ENCODE results near the gene PARVB.

The PARVB gene

GRCh38 chr22:44212936-44213335, 188.8 kb downstream of the PARVB start:
- TF ChIP-seq, protein P1, sequence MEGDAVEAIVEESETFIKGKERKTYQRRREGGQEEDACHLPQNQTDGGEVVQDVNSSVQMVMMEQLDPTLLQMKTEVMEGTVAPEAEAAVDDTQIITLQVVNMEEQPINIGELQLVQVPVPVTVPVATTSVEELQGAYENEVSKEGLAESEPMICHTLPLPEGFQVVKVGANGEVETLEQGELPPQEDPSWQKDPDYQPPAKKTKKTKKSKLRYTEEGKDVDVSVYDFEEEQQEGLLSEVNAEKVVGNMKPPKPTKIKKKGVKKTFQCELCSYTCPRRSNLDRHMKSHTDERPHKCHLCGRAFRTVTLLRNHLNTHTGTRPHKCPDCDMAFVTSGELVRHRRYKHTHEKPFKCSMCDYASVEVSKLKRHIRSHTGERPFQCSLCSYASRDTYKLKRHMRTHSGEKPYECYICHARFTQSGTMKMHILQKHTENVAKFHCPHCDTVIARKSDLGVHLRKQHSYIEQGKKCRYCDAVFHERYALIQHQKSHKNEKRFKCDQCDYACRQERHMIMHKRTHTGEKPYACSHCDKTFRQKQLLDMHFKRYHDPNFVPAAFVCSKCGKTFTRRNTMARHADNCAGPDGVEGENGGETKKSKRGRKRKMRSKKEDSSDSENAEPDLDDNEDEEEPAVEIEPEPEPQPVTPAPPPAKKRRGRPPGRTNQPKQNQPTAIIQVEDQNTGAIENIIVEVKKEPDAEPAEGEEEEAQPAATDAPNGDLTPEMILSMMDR (IDR thresholded peaks at IDR 0.05; ENCODE audit: control insufficient read depth, insufficient read depth, low read depth, low read length, missing control alignments), result no peak
- no peak overlapping the region for H3K4me3 ChIP-seq (ENCODE audit: control insufficient read depth, low read depth, low read length)
- DNase-seq (ENCODE audit: low read depth), result no peak

- H3K4me3 ChIP-seq (ENCODE audit: control insufficient read depth, low read depth, low read length), result no peak overlapping the region
- no peak for DNase-seq (ENCODE audit: low read depth)
- TF ChIP-seq, protein P1 (IDR thresholded peaks at IDR 0.05; ENCODE audit: control insufficient read depth, insufficient read depth, low read depth, low read length, missing control alignments), result no peak
Observed at GRCh38 chr22:44213489-44214043, 189.5 kb downstream of the PARVB start.

- no peak overlapping the region for H3K4me3 ChIP-seq (ENCODE audit: control insufficient read depth, low read depth, low read length)
- TF ChIP-seq, protein P1 (IDR thresholded peaks at IDR 0.05; ENCODE audit: control insufficient read depth, insufficient read depth, low read depth, low read length, missing control alignments), result no peak
- DNase-seq (ENCODE audit: low read depth), result no peak
Observed at GRCh38 chr22:44214187-44214586, 190.1 kb downstream of the PARVB start.

GRCh38 chr22:44214764-44215163, 190.7 kb downstream of the PARVB start:
- TF ChIP-seq, protein P1 (IDR thresholded peaks at IDR 0.05; ENCODE audit: control insufficient read depth, insufficient read depth, low read depth, low read length, missing control alignments), result no peak
- no peak for DNase-seq (ENCODE audit: low read depth)
- no peak overlapping the region for H3K4me3 ChIP-seq (ENCODE audit: control insufficient read depth, low read depth, low read length)

DNA sequence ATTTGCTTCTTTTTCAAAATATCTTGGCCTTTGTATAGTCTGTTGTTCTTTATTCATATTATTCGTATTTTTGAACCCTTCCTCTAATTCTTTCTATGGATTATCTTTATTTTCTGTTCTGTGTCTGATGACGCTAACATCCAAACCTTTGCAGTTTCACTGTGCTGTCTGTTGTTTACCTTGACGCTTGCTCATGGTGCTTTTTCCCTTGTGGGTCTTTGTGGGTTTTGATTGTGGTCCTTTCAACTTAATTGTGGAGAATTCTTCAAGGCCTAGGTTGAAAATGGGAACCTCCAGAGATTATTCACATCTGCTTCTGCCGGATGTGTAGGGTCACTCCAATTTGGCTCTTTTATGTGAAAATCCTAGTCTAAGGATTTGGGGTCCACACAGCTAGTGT, 191.2 kb downstream of the PARVB start:
- TF ChIP-seq, protein P1 (IDR thresholded peaks at IDR 0.05; ENCODE audit: control insufficient read depth, insufficient read depth, low read depth, low read length, missing control alignments), result no peak
- H3K4me3 ChIP-seq (ENCODE audit: control insufficient read depth, low read depth, low read length), result no peak overlapping the region
- DNase-seq (ENCODE audit: low read depth), result no peak

DNA sequence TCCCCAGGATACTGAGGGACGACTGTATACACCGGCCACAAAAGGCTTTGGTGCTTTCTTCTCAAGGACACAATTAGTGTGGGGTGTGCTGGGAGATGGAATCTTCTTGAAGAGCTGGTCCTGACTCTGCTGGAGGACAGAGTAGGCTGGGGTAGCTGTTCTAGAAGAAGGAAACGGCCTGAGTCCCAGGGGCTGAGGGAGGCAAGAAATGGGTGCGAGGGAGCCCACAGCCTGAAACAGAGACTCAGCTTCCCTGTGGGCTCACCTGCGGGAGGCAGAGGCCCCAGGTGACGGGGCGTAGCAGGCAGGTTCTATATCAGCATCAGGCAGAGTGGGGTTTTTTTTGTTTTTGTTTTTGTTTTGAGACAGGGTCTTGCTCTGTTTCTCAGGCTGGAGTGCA, 193.2 kb downstream of the PARVB start:
- TF ChIP-seq, protein P1 (IDR thresholded peaks at IDR 0.05; ENCODE audit: control insufficient read depth, insufficient read depth, low read depth, low read length, missing control alignments), result no peak
- DNase-seq (ENCODE audit: low read depth), result no peak
- H3K4me3 ChIP-seq (ENCODE audit: control insufficient read depth, low read depth, low read length), result no peak overlapping the region

DNA sequence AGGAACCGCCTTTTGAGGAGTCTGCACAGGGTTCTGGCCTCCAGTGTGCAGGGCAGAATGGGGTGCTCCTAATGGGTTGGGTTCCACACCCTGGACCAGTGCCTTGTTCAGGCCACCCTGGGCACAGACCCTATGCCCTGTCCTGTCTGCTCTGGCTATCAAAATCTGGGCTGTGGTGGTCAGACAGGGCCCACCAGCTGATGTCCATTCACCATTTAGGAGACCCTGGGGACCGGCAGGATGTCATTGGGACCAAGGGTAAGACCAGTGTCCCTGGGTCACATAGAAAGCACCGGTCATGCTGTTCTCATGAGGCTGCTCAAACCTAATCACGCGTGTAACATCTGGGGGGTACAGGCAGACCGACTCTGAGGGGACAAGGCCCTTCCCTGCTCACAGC, 194.0 kb downstream of the PARVB start:
- TF ChIP-seq, protein P1 (IDR thresholded peaks at IDR 0.05; ENCODE audit: control insufficient read depth, insufficient read depth, low read depth, low read length, missing control alignments), result no peak
- no peak overlapping the region for H3K4me3 ChIP-seq (ENCODE audit: control insufficient read depth, low read depth, low read length)
- no peak for DNase-seq (ENCODE audit: low read depth)
